NCI-H82 treated with DMSO at 0.1 percent for 48 hours (cell line): ENCODE data around the gene SLC35A2.

Experiments used
- DNase-seq: peaks from one replicate; lab custom pipeline; 2025; ENCODE audit not compliant: unreplicated experiment; lab: John Stamatoyannopoulos, UW

Gene SLC35A2

DNA sequence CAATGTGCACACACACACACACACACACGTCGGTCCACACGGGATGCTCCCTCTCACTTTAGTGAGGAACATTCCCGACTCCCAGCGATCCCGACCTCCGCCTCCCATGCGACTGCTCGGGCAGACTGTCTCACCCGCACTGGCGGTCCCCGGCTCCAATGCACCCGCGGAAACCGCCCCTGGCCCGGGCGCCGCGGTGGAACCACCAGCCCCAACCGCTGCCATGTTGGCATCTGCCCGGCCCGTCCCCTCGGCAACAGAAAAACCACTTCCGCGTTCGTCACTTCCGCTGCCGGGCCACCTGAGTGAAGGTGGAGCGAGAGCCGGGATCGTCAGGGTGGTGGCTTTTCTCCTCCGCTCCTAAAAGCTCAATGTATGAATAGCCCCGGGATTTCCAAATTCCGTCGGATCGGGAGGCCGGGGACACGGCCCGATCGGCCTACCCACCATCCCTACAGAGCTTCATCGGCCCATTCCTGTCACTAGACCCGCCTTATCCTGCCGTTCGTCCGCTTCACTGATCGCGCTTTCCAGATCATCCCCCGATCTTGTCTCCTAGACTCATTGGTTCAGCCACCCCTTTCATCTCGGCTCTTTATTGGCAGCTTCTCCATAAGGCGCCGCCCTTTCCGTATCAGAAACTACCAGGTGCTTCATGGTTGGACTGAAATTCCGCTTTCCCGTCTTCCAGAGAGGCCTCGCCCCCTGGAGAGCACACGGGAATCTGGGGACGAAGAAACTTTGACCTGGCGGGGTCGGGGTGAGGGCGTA is at the start of gene SLC35A2:
Gene SLC35A2 (minus strand): TSS at position 235 of the 771 bp plus-strand sequence. CDS start 10 bp downstream, at position 225.
- peak; percentile 73 for DNase-seq

DNA sequence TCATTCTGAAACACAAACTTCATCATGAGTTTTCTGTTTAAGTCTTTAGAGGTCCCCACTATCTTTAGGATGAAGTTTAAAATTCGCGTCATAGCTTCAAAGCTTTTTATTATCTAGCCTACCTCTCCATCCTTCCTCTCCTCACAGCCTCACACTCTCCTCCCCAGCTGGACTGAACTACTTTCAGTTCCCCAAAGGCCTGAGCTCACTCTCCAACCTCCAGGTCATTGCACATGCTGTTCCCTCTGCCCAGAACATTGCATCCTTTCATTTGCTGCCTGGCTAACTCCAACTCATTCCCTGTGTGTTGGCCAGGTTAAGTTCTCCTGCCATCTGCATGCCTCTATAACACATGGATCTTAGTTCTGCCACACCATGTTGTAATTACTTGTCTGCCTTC is 48.8 kb upstream of the SLC35A2 start:
- DNase-seq, result no peak

GRCh38 chrX:48958635-48959094 is 47.2 kb upstream of the SLC35A2 start:
- DNase-seq, result peak; percentile 6

DNA sequence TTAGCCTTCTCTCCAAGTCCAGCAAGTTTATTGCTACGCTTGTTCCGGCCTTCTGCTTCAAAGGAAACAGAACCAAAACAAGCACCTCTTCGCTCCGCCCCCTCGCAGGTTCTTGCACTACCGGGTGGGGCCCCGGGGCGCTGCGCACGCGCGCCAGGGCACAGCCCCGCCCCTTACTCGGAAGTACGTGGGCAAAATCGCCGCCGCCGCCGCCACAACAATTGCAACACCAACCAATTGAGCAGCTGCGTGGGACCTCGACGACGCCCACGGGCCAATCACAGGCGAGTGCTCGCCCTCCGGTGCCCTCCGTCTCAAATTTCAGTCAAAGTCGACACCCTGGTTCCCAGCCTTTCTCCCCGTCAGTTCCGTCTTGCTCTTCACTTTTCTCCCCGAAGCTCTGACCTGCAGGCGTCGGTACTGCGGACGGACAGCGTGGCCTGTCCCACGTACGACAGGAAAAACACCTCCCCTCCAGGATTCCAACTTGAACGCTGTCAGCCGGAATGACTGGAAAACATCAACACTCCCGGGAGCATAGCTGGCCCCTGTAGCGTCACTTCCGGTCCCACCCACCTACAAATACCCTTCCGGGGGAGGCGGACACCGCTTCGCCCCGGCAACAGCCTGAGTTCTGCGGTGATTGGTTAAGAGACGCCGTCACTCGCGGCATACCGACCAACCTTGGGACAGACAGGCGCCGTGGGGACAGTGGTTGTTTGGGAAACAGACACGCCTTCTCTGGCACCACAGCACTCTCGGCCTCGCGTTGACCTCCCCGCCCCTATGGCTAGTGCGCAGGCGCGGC is 46.6 kb upstream of the SLC35A2 start:
- peak; percentile 95 for DNase-seq

GRCh38 chrX:48957477-48957826 is 46.0 kb upstream of the SLC35A2 start, which contains the start of gene OTUD5:
OTUD5 (minus strand) TSS chrX:48957607; CDS start chrX:48957570, 37 bp downstream.
- peak; percentile 33 for DNase-seq

DNA sequence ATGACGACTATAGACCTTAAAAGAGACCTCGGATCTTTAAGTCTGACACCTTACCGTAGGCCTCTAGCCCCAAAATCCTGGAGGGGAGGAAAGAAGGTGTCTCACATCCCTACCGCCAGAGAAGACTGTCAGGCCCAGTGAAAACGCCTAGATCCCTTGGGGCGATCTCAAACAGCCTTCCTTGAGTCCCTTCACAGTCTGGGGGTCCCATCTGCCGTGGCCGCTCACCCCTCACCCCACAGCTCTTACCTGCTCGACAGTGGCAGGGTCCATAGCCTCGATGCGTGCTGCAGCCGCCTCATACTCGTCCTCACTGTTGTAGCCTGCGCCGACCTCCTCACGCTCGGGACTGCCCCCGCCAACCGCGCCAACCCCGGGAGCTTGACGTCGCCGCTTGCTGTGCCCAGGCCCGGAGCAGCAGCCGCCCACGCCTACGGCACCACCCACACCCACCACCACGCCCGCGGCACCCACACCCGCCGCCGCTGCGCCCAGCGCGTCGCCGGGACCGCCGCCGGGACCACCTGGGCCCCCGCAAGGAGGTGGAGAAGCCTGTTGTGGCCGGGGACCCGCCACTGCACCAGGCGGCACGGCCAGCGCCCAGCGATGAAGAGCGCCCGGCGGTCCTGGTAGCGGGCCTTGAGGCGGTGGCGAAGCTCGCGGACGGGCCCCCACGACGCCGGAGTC is 45.4 kb upstream of the SLC35A2 start:
- no peak for DNase-seq

- no peak for DNase-seq
Measured at GRCh38 chrX:48948589-48948988, 37.1 kb upstream of the SLC35A2 start.

DNA sequence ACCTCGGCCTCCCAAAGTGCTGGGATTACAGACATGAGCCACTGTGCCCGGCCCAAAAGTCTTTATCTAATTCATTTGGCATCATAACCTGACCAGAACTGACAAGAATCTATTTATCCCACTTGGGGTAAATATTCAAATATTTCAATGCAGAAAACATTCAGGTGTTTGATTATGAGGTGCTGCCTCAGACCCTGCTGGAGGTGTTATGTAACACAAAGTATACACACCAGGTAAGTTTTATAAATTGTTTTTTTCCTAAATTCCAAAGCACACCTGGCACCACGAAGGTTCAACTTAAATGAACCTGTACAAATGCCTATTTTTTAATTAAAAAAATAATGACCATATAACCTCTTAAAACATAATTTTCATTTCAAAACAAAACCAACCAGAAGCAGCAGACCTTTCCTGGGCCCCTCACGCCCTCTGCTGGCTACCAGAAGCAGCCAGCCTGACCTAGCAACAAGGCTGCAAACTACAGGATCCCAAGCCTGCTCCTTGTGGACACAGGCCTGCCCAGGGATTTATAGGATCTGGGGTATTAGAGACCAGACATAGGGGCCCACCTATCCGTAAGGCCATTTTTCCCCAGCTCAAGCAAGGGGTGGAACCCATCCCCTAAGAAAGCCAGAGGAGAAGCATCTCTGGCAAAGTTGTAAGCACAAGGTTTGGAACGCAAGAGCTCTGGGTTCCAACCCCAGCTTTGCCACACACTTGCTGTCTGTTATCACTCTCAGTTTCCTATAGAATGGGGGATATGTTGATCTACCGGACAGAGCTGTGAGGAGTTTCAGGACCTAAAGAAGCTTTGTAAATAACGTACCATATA is 34.3 kb upstream of the SLC35A2 start:
- DNase-seq, result peak; percentile 48

DNA sequence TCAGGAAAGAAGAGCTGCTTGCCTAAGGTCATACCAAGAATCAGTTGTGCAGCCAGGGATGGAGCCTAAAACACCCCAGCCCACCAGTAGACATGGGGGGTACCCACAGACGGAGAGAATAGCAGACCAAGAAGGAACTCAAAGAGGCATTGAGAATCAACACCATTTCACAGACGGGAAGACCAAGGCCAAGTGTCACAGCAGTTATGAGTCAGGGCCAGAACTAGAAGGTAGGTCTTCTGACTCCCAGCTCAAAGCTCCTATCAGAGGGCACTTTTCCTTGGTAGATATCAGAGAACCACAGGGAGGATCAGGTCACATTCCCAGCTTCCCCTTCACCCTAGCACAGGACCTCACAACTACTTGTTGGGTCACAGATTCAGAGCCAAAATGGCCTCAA is 31.4 kb upstream of the SLC35A2 start:
- no peak for DNase-seq

- DNase-seq, result no peak
Measured at GRCh38 chrX:48940404-48940955, 29.0 kb upstream of the SLC35A2 start.

- DNase-seq, result no peak
Measured at GRCh38 chrX:48939524-48940228, 28.2 kb upstream of the SLC35A2 start.

DNA sequence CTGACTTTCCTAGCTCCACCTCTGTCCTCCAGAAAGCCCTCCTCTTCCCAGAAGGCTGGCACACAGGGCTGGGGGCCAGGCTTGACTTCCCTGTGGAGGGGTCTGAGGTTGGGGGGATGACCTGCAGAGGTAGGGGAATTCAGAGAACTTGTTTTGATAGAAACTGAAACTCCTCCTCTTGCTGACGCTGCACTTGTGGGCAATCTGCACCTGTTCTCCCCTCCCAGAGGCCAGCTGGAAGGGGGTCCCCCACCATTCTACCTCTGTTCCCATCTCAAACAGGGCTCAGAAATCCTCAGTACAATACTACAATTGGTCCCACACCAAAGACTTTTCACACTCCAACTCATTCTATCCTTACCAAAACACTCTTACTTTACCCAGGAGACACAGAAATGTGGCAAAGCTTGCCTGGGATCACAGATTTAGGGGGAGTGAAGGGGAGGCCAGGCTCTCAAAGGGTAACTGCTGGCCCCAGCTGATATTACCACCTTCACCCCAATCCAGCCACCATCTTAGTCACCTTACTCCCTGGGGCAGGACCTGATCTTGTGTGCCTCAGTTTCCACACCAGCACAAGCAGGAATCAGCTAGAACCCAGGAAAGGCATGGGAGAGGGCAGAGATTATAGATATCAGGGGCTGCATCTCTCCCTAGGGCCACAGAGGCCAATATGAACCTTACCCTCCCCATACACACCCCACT is 27.4 kb upstream of the SLC35A2 start:
- DNase-seq, result no peak

- DNase-seq, result no peak
Measured at GRCh38 chrX:48937054-48937907, 25.8 kb upstream of the SLC35A2 start.

DNA sequence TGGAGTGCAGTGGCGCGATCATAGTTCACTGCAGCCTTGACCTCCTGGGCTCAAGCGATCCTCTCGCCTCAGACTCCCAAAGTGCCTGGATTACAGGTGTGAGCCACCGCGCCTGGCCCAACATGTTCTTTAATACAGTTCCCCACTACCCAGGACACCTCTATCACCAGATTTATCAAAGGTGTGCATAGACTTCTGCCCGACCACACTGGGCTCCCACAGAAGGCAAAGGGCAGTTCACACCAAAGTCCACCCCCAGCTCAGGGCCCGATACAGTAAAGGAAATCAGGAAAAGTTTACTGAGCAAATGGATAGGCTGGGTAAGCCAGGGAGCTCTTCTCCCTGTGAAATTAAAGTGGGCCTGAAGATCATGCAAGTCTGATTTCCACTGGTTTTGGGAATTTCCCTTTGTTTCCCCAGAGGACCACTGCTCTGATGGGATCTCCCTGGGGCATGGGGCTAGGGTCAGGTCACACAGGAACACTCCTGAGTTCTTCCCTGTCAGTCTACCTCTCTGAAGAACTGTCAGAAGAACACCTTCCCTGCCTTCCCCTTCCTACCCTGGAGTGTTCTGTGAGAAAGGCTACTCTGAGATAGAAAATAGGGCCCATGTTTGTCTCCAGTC is 25.1 kb upstream of the SLC35A2 start:
- DNase-seq, result no peak

- no peak for DNase-seq
Measured at GRCh38 chrX:48935301-48935670, 23.8 kb upstream of the SLC35A2 start.

GRCh38 chrX:48934581-48935300 is 23.3 kb upstream of the SLC35A2 start:
- no peak for DNase-seq

DNA sequence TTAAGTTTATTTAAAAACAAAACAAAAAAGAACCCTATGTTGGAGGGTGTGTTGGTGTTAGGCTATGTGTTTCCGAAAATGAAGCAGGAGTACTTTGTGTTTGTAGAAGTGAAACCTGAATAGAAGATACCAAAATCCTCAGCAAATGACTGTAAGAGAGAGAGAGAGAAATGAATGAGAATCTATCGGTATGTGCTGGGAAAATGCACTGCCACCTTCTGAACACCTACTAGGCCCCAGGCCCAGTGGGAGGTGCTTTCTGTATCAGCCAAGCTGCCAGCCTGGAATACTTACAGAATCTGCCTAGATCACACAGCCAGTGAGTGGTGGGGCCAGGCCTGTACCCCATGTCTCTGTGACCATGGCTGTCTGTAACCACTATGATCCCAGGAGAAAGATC is 22.3 kb upstream of the SLC35A2 start:
- no peak for DNase-seq
